CD4-positive, alpha-beta T cell (primary cell): ENCODE measurements around the gene PPP2R3A. TPM values are rescaled to one million over a fixed set of nuclear protein-coding genes. Genes with fewer than 3 reads are reported as not detected.

Experiments used
- ATAC-seq: fragments of 200-7000 bp; cut with Tn5 transposase; one replicate; pipeline ENCODE4 v1.10.0; 2022; ENCODE audit warnings: mild to moderate bottlenecking; ENCODE audit not compliant: poor library complexity
- CTCF ChIA-PET: fragments of 350-600 bp; sonication (Branson Sonifier 250); formaldehyde crosslinking; loops from one replicate; lab custom pipeline; 2021; ENCODE audit warnings: antibody characterized with exemption, inconsistent platforms; lab: Charles Lee
- POLR2A ChIA-PET: fragments of 350-600 bp; sonication (Branson Sonifier 250); formaldehyde crosslinking; loops from one replicate; lab custom pipeline; 2021; ENCODE audit warnings: antibody characterized with exemption, inconsistent platforms; lab: Charles Lee
- DNase-seq, 14 experiments: peaks; one replicate each; pipeline ENCODE4 v3.0.0-alpha.2; 2013 to 2020; ENCODE audit warnings: mixed read lengths in 2 of 14
- H3K27ac ChIP-seq, 2 donors: one replicate each; pipeline versions ENCODE4 v1.5.1 to v1.7.0; 2013; ENCODE audit warnings: low read length in 2 of 2, low read depth in 1 of 2, mild to moderate bottlenecking in 1 of 2
- H3K27me3 ChIP-seq, 2 experiments: 1 replicate in 1 of 2; 2 replicates in 1 of 2; pipeline versions ENCODE4 v1.6.1 to v1.7.0; 2013; ENCODE audit warnings: low read length in 2 of 2, control low read depth in 1 of 2, mild to moderate bottlenecking in 1 of 2, moderate library complexity in 1 of 2; ENCODE audit not compliant: insufficient read depth in 2 of 2, control insufficient read depth in 1 of 2
- H3K36me3 ChIP-seq: one replicate; pipeline ENCODE4 v1.6.1; 2013; ENCODE audit warnings: low read length, control low read depth; ENCODE audit not compliant: insufficient read depth
- H3K4me1 ChIP-seq: one replicate; pipeline ENCODE4 v1.6.1; 2013; ENCODE audit warnings: low read length, control low read depth; ENCODE audit not compliant: insufficient read depth
- H3K4me3 ChIP-seq: one replicate; pipeline ENCODE4 v1.5.1; 2013; ENCODE audit warnings: mild to moderate bottlenecking, low read length, moderate library complexity
- H3K9me3 ChIP-seq, 2 experiments: 1 replicate in 1 of 2; 2 replicates in 1 of 2; pipeline versions ENCODE4 v1.6.1 to v1.7.0; 2013; ENCODE audit warnings: low read length in 2 of 2, mild to moderate bottlenecking in 2 of 2, control low read depth in 1 of 2, moderate library complexity in 1 of 2; ENCODE audit not compliant: control insufficient read depth in 1 of 2, insufficient read depth in 1 of 2
- H3K27ac Mint-ChIP-seq: one replicate; pipeline ENCODE4 v1.8.0; 2020; ENCODE audit warnings: mixed read lengths
- H3K27me3 Mint-ChIP-seq: one replicate; pipeline ENCODE4 v1.8.0; 2021; ENCODE audit warnings: mixed read lengths
- H3K36me3 Mint-ChIP-seq: one replicate; pipeline ENCODE4 v1.8.0; 2021; ENCODE audit warnings: low read depth, mixed read lengths
- H3K4me1 Mint-ChIP-seq: one replicate; pipeline ENCODE4 v1.8.0; 2021; ENCODE audit warnings: low read depth, mixed read lengths
- H3K4me3 Mint-ChIP-seq: one replicate; pipeline ENCODE4 v1.8.0; 2020; ENCODE audit warnings: mild to moderate bottlenecking, mixed read lengths
- H3K9me3 Mint-ChIP-seq: one replicate; pipeline ENCODE4 v1.8.0; 2020; ENCODE audit warnings: mixed read lengths
- intact Hi-C, 2 experiments: fragments of 100-400 bp; cut with DNase I in 1 of 2; cut with micrococcal nuclease in 1 of 2; formaldehyde crosslinking; loops; one replicate each; pipeline versions ENCODE4 v1.15.1 to v1.9.0; 2023 to 2025; cut with DNase I, micrococcal nuclease
- total RNA-seq, 174 experiments: library from RNA in 2 of 174; stranded (reverse) in 2 of 174; gene quantifications; one replicate each; pipeline ENCODE4 v1.2.3 and lab custom pipeline; 2021 to 2026
- TF ChIP-seq, protein P1 (sequence below): fragments of 200-600 bp; IDR thresholded peaks from one replicate; pipeline ENCODE4 v1.8.0; 2022; ENCODE audit warnings: antibody characterized with exemption, mild to moderate bottlenecking

PPP2R3A gene
- total RNA-seq, 2 experiments from 2014 or later = 0.14 to 0.31 TPM

DNA sequence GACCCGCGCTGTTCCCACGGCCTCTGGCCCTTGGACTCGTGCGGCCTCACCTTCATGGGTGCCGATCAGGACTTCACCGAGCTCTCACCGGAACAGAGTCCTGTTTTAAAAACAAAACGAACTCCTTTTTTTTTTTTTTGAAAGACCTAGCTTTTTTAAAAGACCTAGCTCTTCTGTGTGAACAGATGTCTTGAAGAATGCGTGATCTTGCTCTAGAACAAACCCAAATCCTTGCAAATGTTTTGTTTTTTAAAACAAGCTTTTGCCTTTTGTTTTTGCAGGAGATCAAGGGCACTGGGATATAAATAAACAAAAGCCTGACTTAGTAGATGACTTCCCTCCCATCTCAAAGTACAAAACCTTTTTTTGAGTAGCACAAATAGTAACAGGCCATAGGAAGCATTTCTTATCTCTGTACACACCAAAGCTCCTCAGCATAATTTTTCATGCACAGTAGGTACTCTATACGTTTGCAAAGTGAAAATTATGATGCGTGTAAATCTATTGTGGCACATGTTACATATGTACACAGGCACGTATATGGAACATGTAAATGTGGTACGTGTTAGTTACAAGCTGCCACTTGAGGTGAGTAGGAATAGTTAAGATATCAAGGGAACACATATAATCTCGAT is 231.7 kb downstream of the PPP2R3A start:
- Histone ChIP-seq H3K27me3 (no peaks in the 10 kb centered on the region), H3K4me3 (peak overlapping the region; percentile 95), H3K4me1 (peaks cover 12% of the 10 kb centered on the region), H3K27ac (peak overlapping the region; percentile 91 to 99), H3K9me3 (no peaks in the 10 kb centered on the region), H3K36me3 (no peaks in the 10 kb centered on the region)
- peak overlapping the region; percentile 98 for H3K27ac Mint-ChIP-seq
- no peaks in the 10 kb centered on the region for H3K9me3 Mint-ChIP-seq
- peaks cover 5% of the 10 kb centered on the region for H3K27me3 Mint-ChIP-seq
- H3K36me3 Mint-ChIP-seq = peaks cover 45% of the 10 kb centered on the region
- H3K4me3 Mint-ChIP-seq = peak overlapping the region; percentile 98
- TF ChIP-seq, protein P1, sequence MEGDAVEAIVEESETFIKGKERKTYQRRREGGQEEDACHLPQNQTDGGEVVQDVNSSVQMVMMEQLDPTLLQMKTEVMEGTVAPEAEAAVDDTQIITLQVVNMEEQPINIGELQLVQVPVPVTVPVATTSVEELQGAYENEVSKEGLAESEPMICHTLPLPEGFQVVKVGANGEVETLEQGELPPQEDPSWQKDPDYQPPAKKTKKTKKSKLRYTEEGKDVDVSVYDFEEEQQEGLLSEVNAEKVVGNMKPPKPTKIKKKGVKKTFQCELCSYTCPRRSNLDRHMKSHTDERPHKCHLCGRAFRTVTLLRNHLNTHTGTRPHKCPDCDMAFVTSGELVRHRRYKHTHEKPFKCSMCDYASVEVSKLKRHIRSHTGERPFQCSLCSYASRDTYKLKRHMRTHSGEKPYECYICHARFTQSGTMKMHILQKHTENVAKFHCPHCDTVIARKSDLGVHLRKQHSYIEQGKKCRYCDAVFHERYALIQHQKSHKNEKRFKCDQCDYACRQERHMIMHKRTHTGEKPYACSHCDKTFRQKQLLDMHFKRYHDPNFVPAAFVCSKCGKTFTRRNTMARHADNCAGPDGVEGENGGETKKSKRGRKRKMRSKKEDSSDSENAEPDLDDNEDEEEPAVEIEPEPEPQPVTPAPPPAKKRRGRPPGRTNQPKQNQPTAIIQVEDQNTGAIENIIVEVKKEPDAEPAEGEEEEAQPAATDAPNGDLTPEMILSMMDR = no peak
- ChIA-PET POLR2A (interaction anchor here (0.6 to 6.2 kb wide), 25 partner anchors 9 to 1966 kb away, joined by 3 to 137 read pairs (median 5); partner anchors contain the start of genes ANAPC13, CEP63, NCK1 and PCCB), CTCF (interaction anchor here (1.0 to 2.3 kb wide), 4 partner anchors 51 to 556 kb away, joined by 3 to 10 read pairs (median 8); no protein-coding TSS in a partner anchor)
- ATAC-seq (peak; percentile 0), DNase-seq (peak in 1 of 14 experiments; percentile 25)
- H3K4me1 Mint-ChIP-seq = peaks cover 29% of the 10 kb centered on the region
- intact Hi-C loops = loop anchor here (2.0 to 5.0 kb wide), 4 partner anchors 120 to 665 kb away; partner anchors contain the start of genes NCK1 (in 1 of the 2) and STAG1 (in 1 of the 2)

Other genes starting within 250 kb of the PPP2R3A start
- gene MSL2, start 230.6 kb downstream of the PPP2R3A start, total RNA-seq = 100 to 1,000 TPM; 143 to 146 TPM